Fibroblast of villous mesenchyme (primary cell): ENCODE data around the gene ADAMTS12. TPM values are rescaled to one million over a fixed set of nuclear protein-coding genes. Genes with fewer than 3 reads are reported as not detected.
"Not testable (repeated sequence)": the region's sequence is repeated elsewhere in the genome, so short reads cannot be mapped to it uniquely, and the experiment has no call there.

Experiments used
- DNase-seq: peaks from one replicate; pipeline ENCODE4 v3.0.0-alpha.2; 2010; ENCODE audit warnings: low read depth
- H3K4me3 ChIP-seq: 2 replicates; pipeline ENCODE4 v1.5.1; 2011; ENCODE audit warnings: low read depth, mild to moderate bottlenecking, low read length
- CTCF ChIP-seq: IDR thresholded peaks from 2 replicates; pipeline ENCODE4 v1.5.1; 2012; ENCODE audit warnings: low read depth, mild to moderate bottlenecking, low read length; ENCODE audit not compliant: insufficient read depth
- total RNA-seq: library from RNA; depleted of rRNA; stranded (reverse); fragments of >200 nt; gene quantifications from 2 replicates; pipeline ENCODE4 v1.2.3, GENCODE V29; 2012

ADAMTS12 gene
- total RNA-seq, 1 donor, result 94.1 TPM

GRCh38 chr5:33549982-33550567 lies 341.7 kb downstream of the ADAMTS12 start:
- no peak overlapping the region for H3K4me3 ChIP-seq
- no peak for TF ChIP-seq CTCF
- DNase-seq, result no peak

DNA sequence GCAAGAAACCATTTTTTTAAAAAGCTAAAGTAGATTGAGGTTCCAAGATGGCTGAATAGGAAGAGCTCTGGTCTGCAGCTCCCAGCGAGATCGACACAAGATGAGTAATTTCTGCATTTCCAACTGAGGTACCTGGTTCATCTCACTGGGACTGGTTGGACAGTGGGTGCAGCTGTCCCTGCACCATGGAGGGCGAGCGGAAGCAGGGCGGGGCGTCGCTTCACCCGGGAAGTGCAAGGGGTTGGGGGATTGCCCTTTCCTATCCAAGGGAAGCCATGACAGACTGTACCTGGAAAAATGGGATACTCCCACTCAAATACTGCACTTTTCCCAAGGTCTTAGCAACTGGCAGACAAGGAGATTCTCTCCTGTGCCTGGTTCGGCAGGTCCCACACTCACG lies 352.0 kb downstream of the ADAMTS12 start:
- H3K4me3 ChIP-seq, DNase-seq: not testable (repeated sequence)

DNA sequence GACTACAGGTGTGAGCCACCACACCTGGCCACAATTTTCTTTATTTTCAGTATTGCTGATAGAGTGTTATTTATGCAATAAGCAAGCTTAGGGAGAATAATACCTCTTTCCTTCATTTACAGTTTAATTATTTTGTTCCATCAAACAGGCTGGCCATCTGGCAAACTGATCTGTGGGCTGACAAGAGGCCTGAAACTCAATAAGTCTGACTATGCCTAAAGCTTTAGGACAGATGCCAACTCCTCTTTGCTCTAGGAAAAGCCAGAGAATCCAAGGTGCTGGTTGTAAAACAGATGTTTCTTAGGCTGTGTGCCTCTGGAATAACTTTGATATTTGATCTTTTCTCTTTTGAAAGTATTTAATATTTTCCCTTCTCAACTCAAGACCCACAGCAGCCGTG lies 352.6 kb downstream of the ADAMTS12 start:
- DNase-seq, result no peak
- no peak overlapping the region for H3K4me3 ChIP-seq
- no peak for TF ChIP-seq CTCF

DNA sequence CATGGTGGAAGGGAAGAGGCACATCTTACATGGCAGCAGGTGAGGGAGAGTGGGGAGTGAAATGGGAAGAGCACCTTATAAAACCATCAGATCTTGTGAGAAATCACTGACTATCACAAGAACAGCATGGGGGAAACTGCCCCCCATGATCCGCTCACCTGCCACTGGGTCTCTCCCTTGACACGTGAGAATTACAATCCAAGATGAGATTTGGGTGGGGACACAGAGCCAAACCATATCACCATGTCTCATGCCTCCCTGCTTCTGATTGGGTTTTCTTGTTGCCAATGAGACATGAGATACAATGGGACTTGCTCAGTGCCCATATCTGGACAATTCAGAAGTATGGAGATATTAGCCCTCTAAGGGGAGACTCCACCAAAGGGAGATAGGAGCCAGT lies 353.6 kb downstream of the ADAMTS12 start:
- no peak for DNase-seq
- no peak for TF ChIP-seq CTCF
- no peak overlapping the region for H3K4me3 ChIP-seq

GRCh38 chr5:33537240-33537639 lies 354.6 kb downstream of the ADAMTS12 start:
- no peak for TF ChIP-seq CTCF
- DNase-seq, result no peak
- no peak overlapping the region for H3K4me3 ChIP-seq

- no peak for TF ChIP-seq CTCF
- DNase-seq, result no peak
- no peak overlapping the region for H3K4me3 ChIP-seq
These were observed 355.0 kb downstream of the ADAMTS12 start for GRCh38 chr5:33536802-33537201.

DNA sequence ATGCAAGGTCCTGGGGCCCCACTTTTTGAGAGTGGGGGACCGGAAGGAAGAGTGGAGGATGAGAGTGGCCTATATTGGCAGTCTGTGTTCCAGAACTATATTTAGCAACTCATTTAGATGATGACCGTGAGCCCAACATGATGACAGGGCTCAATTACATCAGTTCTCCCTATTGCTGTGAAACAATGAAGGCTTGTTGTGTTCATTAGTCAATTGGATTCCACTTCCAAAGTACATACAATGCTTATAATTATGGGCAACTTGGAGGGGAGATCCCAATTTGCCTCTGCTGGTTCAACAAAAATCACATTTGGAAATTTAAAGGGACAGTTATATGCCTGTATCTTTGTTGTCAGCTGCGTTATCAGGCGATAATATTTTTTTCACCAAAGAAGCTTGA lies 360.0 kb downstream of the ADAMTS12 start:
- no peak overlapping the region for H3K4me3 ChIP-seq
- no peak for TF ChIP-seq CTCF
- DNase-seq, result no peak
